H9 (cell line): ENCODE data around the gene RAB27A. TPM values are rescaled to one million over a fixed set of nuclear protein-coding genes. Genes with fewer than 3 reads are reported as not detected.
"Not testable (repeated sequence)": the region's sequence is repeated elsewhere in the genome, so short reads cannot be mapped to it uniquely, and the experiment has no call there.

Source experiments
- DNase-seq: peaks from one replicate; pipeline ENCODE4 v3.0.0-alpha.2; 2017
- H2AFZ ChIP-seq: one replicate; pipeline ENCODE4 v1.6.1; 2013; ENCODE audit warnings: mild to moderate bottlenecking, low read length, control low read depth, moderate library complexity
- H2AK5ac ChIP-seq: 2 replicates; pipeline ENCODE4 v1.6.1; 2013; ENCODE audit warnings: low read length, control low read depth, mixed read lengths; ENCODE audit not compliant: insufficient read length
- H2BK120ac ChIP-seq: one replicate; pipeline ENCODE4 v1.6.1; 2013; ENCODE audit warnings: low read depth, mild to moderate bottlenecking, low read length, control low read depth, inconsistent platforms; ENCODE audit not compliant: poor library complexity, severe bottlenecking
- H2BK12ac ChIP-seq: 2 replicates; pipeline ENCODE4 v1.6.1; 2013; ENCODE audit warnings: low read length, control low read depth, mixed read lengths, low read depth; ENCODE audit not compliant: insufficient read length
- H2BK15ac ChIP-seq: 2 replicates; pipeline ENCODE4 v1.6.1; 2013; ENCODE audit warnings: low read depth, low read length, control low read depth
- H2BK20ac ChIP-seq: one replicate; pipeline ENCODE4 v1.6.1; 2013; ENCODE audit warnings: low read depth, mild to moderate bottlenecking, low read length, control low read depth, inconsistent platforms; ENCODE audit not compliant: poor library complexity, severe bottlenecking
- H2BK5ac ChIP-seq: 2 replicates; pipeline ENCODE4 v1.6.1; 2013; ENCODE audit warnings: low read length, control low read depth, mixed read lengths; ENCODE audit not compliant: insufficient read length
- H3K14ac ChIP-seq: 2 replicates; pipeline ENCODE4 v1.6.1; 2013; ENCODE audit warnings: low read length, control low read depth; ENCODE audit not compliant: insufficient read depth
- H3K18ac ChIP-seq: 2 replicates; pipeline ENCODE4 v1.6.1; 2013; ENCODE audit warnings: low read depth, mild to moderate bottlenecking, mixed read lengths, low read length, control low read depth; ENCODE audit not compliant: insufficient read length
- H3K23ac ChIP-seq: 2 replicates; pipeline ENCODE4 v1.6.1; 2013; ENCODE audit warnings: low read length, control low read depth, mixed read lengths, low read depth; ENCODE audit not compliant: insufficient read length
- H3K23me2 ChIP-seq: 2 replicates; pipeline ENCODE4 v1.6.1; 2013; ENCODE audit warnings: low read depth, mild to moderate bottlenecking, mixed read lengths, low read length, control low read depth; ENCODE audit not compliant: insufficient read length, poor library complexity, severe bottlenecking
- H3K27ac ChIP-seq: 2 replicates; pipeline ENCODE4 v1.5.1; 2013; ENCODE audit warnings: low read length, control low read depth, mixed read lengths, low read depth; ENCODE audit not compliant: insufficient read length
- H3K27me3 ChIP-seq: 2 replicates; pipeline ENCODE4 v1.6.1; 2013; ENCODE audit warnings: low read length, control low read depth, inconsistent platforms; ENCODE audit not compliant: insufficient read depth
- H3K4ac ChIP-seq: 2 replicates; pipeline ENCODE4 v1.6.1; 2013; ENCODE audit warnings: low read depth, mild to moderate bottlenecking, control low read depth, inconsistent platforms, low read length, moderate library complexity
- H3K4me1 ChIP-seq: 2 replicates; pipeline ENCODE4 v1.6.1; 2013; ENCODE audit warnings: low read length, control low read depth, inconsistent platforms; ENCODE audit not compliant: insufficient read depth
- H3K4me2 ChIP-seq: 2 replicates; pipeline ENCODE4 v1.6.1; 2013; ENCODE audit warnings: low read length, control low read depth, mixed read lengths; ENCODE audit not compliant: insufficient read length, insufficient read depth
- H3K56ac ChIP-seq: 2 replicates; pipeline ENCODE4 v1.6.1; 2013; ENCODE audit warnings: low read depth, mild to moderate bottlenecking, mixed read lengths, low read length, control low read depth; ENCODE audit not compliant: insufficient read length
- H3K79me1 ChIP-seq: 2 replicates; pipeline ENCODE4 v1.6.1; 2013; ENCODE audit warnings: low read depth, mild to moderate bottlenecking, moderate library complexity, low read length, control low read depth, inconsistent platforms; ENCODE audit not compliant: insufficient read depth, poor library complexity, severe bottlenecking
- H3K79me2 ChIP-seq: 2 replicates; pipeline ENCODE4 v1.6.1; 2013; ENCODE audit warnings: low read length, control low read depth, inconsistent platforms; ENCODE audit not compliant: insufficient read depth
- H3K9ac ChIP-seq: 2 replicates; pipeline ENCODE4 v1.6.1; 2013; ENCODE audit warnings: low read length, control low read depth, mixed read lengths; ENCODE audit not compliant: insufficient read length; ENCODE audit errors: extremely low read depth
- H3K9me3 ChIP-seq: one replicate; pipeline ENCODE4 v1.6.1; 2013; ENCODE audit warnings: low read depth, low read length, inconsistent platforms; ENCODE audit not compliant: control insufficient read depth
- H3T11ph ChIP-seq: one replicate; pipeline ENCODE4 v1.6.1; 2013; ENCODE audit warnings: mild to moderate bottlenecking, low read length, control low read depth, inconsistent platforms
- H4K20me1 ChIP-seq: one replicate; pipeline ENCODE4 v1.6.1; 2013; ENCODE audit not compliant: control insufficient read depth, insufficient read length, insufficient read depth
- H4K5ac ChIP-seq: 2 replicates; pipeline ENCODE4 v1.6.1; 2013; ENCODE audit warnings: low read depth, mild to moderate bottlenecking, mixed read lengths, low read length, control low read depth; ENCODE audit not compliant: insufficient read length
- H4K8ac ChIP-seq: replicated peaks from 2 replicates; pipeline ENCODE4 v1.6.1; 2013; ENCODE audit warnings: low read length, control low read depth, mixed read lengths, low read depth; ENCODE audit not compliant: insufficient read length
- H4K91ac ChIP-seq: 2 replicates; pipeline ENCODE4 v1.6.1; 2013; ENCODE audit warnings: low read depth, mild to moderate bottlenecking, moderate library complexity, mixed read lengths, low read length, control low read depth; ENCODE audit not compliant: insufficient read length
- H3K27ac Mint-ChIP-seq, 3 experiments: 2 replicates in 2 of 3; 3 replicates in 1 of 3; pipeline ENCODE4 v1.8.0; 2020 to 2021; ENCODE audit warnings: mixed read lengths in 3 of 3, mild to moderate bottlenecking in 1 of 3, moderate library complexity in 1 of 3
- H3K27me3 Mint-ChIP-seq: 2 replicates; pipeline ENCODE4 v1.8.0; 2021; ENCODE audit warnings: low read depth, mild to moderate bottlenecking, moderate library complexity, mixed read lengths
- H3K36me3 Mint-ChIP-seq, 3 experiments: 2 replicates in 2 of 3; 3 replicates in 1 of 3; pipeline ENCODE4 v1.8.0; 2020 to 2021; ENCODE audit warnings: low read depth in 3 of 3, mixed read lengths in 3 of 3; ENCODE audit not compliant: insufficient read depth in 1 of 3
- H3K4me1 Mint-ChIP-seq, 2 experiments: 2 replicates each; pipeline ENCODE4 v1.8.0; 2020; ENCODE audit warnings: mixed read lengths in 2 of 2
- H3K4me3 Mint-ChIP-seq, 2 experiments: 2 replicates in 1 of 2; 3 replicates in 1 of 2; pipeline ENCODE4 v1.8.0; 2020 to 2021; ENCODE audit warnings: mild to moderate bottlenecking in 2 of 2, mixed read lengths in 2 of 2, moderate library complexity in 1 of 2
- H3K9me3 Mint-ChIP-seq, 2 experiments: 2 replicates in 1 of 2; 3 replicates in 1 of 2; pipeline ENCODE4 v1.8.0; 2020; ENCODE audit warnings: mild to moderate bottlenecking in 2 of 2, mixed read lengths in 2 of 2, moderate library complexity in 1 of 2
- WGBS: extraction: QIAGEN DNeasy Blood & Tissue Kit; methylation state at CpG from one replicate; pipeline ENCODE4 v1.1.7; 2013; ENCODE audit warnings: missing lambda C conversion rate, low lambda C conversion rate, mixed read lengths; ENCODE audit not compliant: insufficient read length; ENCODE audit errors: extremely low coverage; 5-methylcytosine and 5-hydroxymethylcytosine counted together
- total RNA-seq: library from RNA; stranded (reverse); gene quantifications from 2 replicates; pipeline ENCODE4 v1.2.1, GENCODE V29; 2021
- TF ChIP-seq, protein P1 (sequence below): fragments of 200-600 bp; sonication (generic); conservative IDR thresholded peaks from 3 replicates; pipeline ENCODE4 v1.8.0; 2021; ENCODE audit warnings: antibody characterized with exemption, mild to moderate bottlenecking

Gene RAB27A
- total RNA-seq, 1 experiment from 2014 or later: 6.8 TPM

DNA sequence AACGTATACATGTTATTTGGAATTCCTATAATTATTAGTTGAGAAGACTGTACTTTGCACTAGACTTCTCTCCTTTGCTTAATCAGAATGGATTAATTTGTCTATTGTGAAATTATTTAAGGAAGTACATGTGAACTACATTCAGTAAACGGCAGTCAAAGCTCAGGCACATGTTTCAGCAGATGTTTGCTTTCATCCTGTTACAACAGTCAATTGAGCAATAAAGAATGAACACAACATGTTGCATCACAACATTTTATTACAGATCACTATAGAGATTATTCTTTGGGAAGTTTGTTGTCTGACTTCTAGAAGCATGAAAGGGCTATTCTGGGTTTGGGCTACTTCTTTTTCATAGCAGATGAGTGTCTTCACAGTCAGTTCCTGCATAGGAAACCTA lies 39.2 kb downstream of the RAB27A start:
- Histone ChIP-seq H2AFZ (no peak overlapping the region), H4K91ac (no peak overlapping the region), H2BK120ac (no peak overlapping the region), H3K9me3 (no peaks in the 10 kb centered on the region), H3K4ac (no peak overlapping the region), H3K27ac (no peak overlapping the region), H3K9ac (no peak overlapping the region), H3K14ac (no peak overlapping the region), H3K27me3 (no peaks in the 10 kb centered on the region), H2BK5ac (no peak overlapping the region), H4K5ac (no peak overlapping the region), H2AK5ac (no peak overlapping the region), H2BK15ac (no peak overlapping the region), H3T11ph (no peak overlapping the region), H4K20me1 (no peaks in the 10 kb centered on the region), H3K4me2 (no peak overlapping the region), H3K4me1 (no peaks in the 10 kb centered on the region), H4K8ac (no peak overlapping the region), H3K18ac (no peak overlapping the region), H3K79me2 (no peaks in the 10 kb centered on the region), H3K56ac (no peak overlapping the region), H3K79me1 (no peaks in the 10 kb centered on the region), H3K23ac (no peak overlapping the region), H3K23me2 (no peaks in the 10 kb centered on the region), H2BK12ac (no peak overlapping the region), H2BK20ac (no peak overlapping the region)
- no CpG with 5 or more reads among the region's 2 CpGs for WGBS
- H3K9me3 Mint-ChIP-seq: no peaks in the 10 kb centered on the region
- H3K27me3 Mint-ChIP-seq: no peaks in the 10 kb centered on the region
- TF ChIP-seq, protein P1, sequence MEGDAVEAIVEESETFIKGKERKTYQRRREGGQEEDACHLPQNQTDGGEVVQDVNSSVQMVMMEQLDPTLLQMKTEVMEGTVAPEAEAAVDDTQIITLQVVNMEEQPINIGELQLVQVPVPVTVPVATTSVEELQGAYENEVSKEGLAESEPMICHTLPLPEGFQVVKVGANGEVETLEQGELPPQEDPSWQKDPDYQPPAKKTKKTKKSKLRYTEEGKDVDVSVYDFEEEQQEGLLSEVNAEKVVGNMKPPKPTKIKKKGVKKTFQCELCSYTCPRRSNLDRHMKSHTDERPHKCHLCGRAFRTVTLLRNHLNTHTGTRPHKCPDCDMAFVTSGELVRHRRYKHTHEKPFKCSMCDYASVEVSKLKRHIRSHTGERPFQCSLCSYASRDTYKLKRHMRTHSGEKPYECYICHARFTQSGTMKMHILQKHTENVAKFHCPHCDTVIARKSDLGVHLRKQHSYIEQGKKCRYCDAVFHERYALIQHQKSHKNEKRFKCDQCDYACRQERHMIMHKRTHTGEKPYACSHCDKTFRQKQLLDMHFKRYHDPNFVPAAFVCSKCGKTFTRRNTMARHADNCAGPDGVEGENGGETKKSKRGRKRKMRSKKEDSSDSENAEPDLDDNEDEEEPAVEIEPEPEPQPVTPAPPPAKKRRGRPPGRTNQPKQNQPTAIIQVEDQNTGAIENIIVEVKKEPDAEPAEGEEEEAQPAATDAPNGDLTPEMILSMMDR: no peak
- peaks cover 6 to 8% of the 10 kb centered on the region in 2 experiments; a peak in 2 of 4 replicates for H3K4me1 Mint-ChIP-seq
- H3K4me3 Mint-ChIP-seq: no peak overlapping the region
- H3K27ac Mint-ChIP-seq: no peak overlapping the region
- DNase-seq: no peak
- no peaks in the 10 kb centered on the region for H3K36me3 Mint-ChIP-seq

DNA sequence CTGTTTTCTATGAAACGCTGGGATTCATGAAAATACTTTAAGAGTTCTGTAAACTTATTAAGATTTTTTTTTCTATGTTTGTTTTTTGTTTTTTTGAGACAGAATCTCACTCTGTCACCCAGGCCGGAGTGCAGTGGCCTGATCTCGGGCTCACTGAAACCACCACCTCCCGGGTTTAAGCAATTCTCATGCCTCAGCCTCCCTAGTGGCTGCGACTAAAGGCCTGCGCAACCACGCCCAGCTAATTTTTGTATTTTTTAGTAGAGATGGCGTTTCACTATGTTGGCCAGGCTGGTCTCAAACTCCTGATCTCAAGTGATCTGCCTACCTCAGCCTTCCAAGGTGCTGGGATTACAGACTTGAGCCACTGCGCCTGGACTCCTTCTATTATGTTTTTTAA lies 39.7 kb downstream of the RAB27A start:
- not testable (repeated sequence) for H2AFZ ChIP-seq, H3K4me3 Mint-ChIP-seq, H2BK15ac ChIP-seq, H3K27ac Mint-ChIP-seq, H3K4ac ChIP-seq, H3K36me3 Mint-ChIP-seq, H2BK12ac ChIP-seq, H4K5ac ChIP-seq, H4K91ac ChIP-seq, H3K9me3 Mint-ChIP-seq, H3K18ac ChIP-seq, H3K4me1 Mint-ChIP-seq, H3K79me1 ChIP-seq, H2BK5ac ChIP-seq, H3K23me2 ChIP-seq, H4K20me1 ChIP-seq, H3T11ph ChIP-seq, H4K8ac ChIP-seq, H3K27me3 ChIP-seq, H3K14ac ChIP-seq, H3K9ac ChIP-seq, DNase-seq, H3K4me1 ChIP-seq, H3K79me2 ChIP-seq, H2BK120ac ChIP-seq, H3K4me2 ChIP-seq, H2AK5ac ChIP-seq, H3K23ac ChIP-seq, H3K56ac ChIP-seq, H3K27ac ChIP-seq, H2BK20ac ChIP-seq, H3K9me3 ChIP-seq, H3K27me3 Mint-ChIP-seq
- no CpG with 5 or more reads among the region's 9 CpGs for WGBS
